AG04450 (cell line): ENCODE measurements around the gene KLF2. TPM values are rescaled to one million over a fixed set of nuclear protein-coding genes. Genes with fewer than 3 reads are reported as not detected.

Experiments
- CTCF ChIA-PET: fragments of 300-600, 350-600 bp; formaldehyde crosslinking; extraction: SDS; loops from one replicate; lab custom pipeline; 2022; ENCODE audit warnings: antibody characterized with exemption, inconsistent platforms; lab: Charles Lee
- POLR2A ChIA-PET: fragments of 350-600 bp; formaldehyde crosslinking; extraction: SDS; loops from one replicate; lab custom pipeline; 2021; ENCODE audit warnings: antibody characterized with exemption, inconsistent platforms; lab: Yijun Ruan, JAX
- DNase-seq: peaks from one replicate; pipeline ENCODE4 v3.0.0-alpha.2; 2011; ENCODE audit warnings: low read depth, low spot score
- H3K27ac ChIP-seq: one replicate; pipeline ENCODE4 v1.5.1; 2012; ENCODE audit warnings: low read depth, low read length, control low read depth
- H3K27me3 ChIP-seq: one replicate; pipeline ENCODE4 v1.6.0; 2012; ENCODE audit warnings: low read length; ENCODE audit not compliant: control insufficient read depth, insufficient read depth
- H3K4me3 ChIP-seq: 2 replicates; pipeline ENCODE4 v1.5.1; 2011; ENCODE audit warnings: mild to moderate bottlenecking, low read depth, low read length, control low read depth
- H3K9me3 ChIP-seq: 2 replicates; pipeline ENCODE4 v1.5.1; 2012; ENCODE audit warnings: low read length; ENCODE audit not compliant: control insufficient read depth, insufficient read depth
- CTCF ChIP-seq: IDR thresholded peaks from 2 replicates; pipeline ENCODE4 v1.5.1; 2011; ENCODE audit warnings: low read depth, low read length, control low read depth, inconsistent platforms
- polyA plus RNA-seq: library from polyadenylated mRNA; depleted of rRNA; stranded (reverse); fragments of >200 nt; gene quantifications from 2 replicates; pipeline ENCODE4 v1.2.3, GENCODE V29; 2011

Gene KLF2
- polyA plus RNA-seq, 1 experiment: 0.60 TPM

- ChIA-PET CTCF (no interaction called here), POLR2A (interaction anchor here (0.6 kb wide), 1 partner anchor 95 kb away, joined by 8 read pairs; no protein-coding TSS in a partner anchor)
- no peaks in the 10 kb centered on the region for H3K27me3 ChIP-seq
Observed at GRCh38 chr19:16349551-16350152, 25.0 kb downstream of the KLF2 start.

GRCh38 chr19:16351133-16351809, 26.6 kb downstream of the KLF2 start:
- H3K4me3 ChIP-seq: no peak overlapping the region
- DNase-seq: no peak
- no peaks in the 10 kb centered on the region; the same call in 1 of the 2 replicates for H3K9me3 ChIP-seq
- no peaks in the 10 kb centered on the region for H3K27me3 ChIP-seq
- ChIA-PET POLR2A (no interaction called here), CTCF (interaction anchor here (0.7 to 0.9 kb wide), 2 partner anchors 66 to 103 kb away, joined by 3 to 4 read pairs; no protein-coding TSS in a partner anchor)
- no peak overlapping the region for H3K27ac ChIP-seq
- no peak for TF ChIP-seq CTCF

More at GRCh38 chr19:16349551-16350152, 25.0 kb downstream of the KLF2 start:
- no peak overlapping the region for H3K4me3 ChIP-seq
- H3K27ac ChIP-seq: no peak overlapping the region
- no peak for DNase-seq
- TF ChIP-seq CTCF: no peak
- H3K9me3 ChIP-seq: no peaks in the 10 kb centered on the region; the same call in 1 of the 2 replicates

- Histone ChIP-seq H3K9me3 (no peaks in the 10 kb centered on the region; the same call in 1 of the 2 replicates), H3K4me3 (no peak overlapping the region), H3K27me3 (no peaks in the 10 kb centered on the region), H3K27ac (no peak overlapping the region)
- no peak for TF ChIP-seq CTCF
- DNase-seq: no peak
- ChIA-PET CTCF (interaction anchor here (1.0 to 1.3 kb wide), 2 partner anchors 27 to 31 kb away, joined by 3 to 7 read pairs; no protein-coding TSS in a partner anchor), POLR2A (no interaction called here)
Observed at GRCh38 chr19:16355293-16356043, 30.8 kb downstream of the KLF2 start.

GRCh38 chr19:16358456-16358855, 33.8 kb downstream of the KLF2 start:
- TF ChIP-seq CTCF: no peak
- POLR2A ChIA-PET: no interaction called here
- Histone ChIP-seq H3K27me3 (no peaks in the 10 kb centered on the region), H3K27ac (no peak overlapping the region), H3K9me3 (no peaks in the 10 kb centered on the region; the same call in 1 of the 2 replicates), H3K4me3 (no peak overlapping the region)
- CTCF ChIA-PET: interaction anchor here (0.8 kb wide), 1 partner anchor 25 kb away, joined by 3 read pairs; no protein-coding TSS in a partner anchor
- DNase-seq: no peak
